GM19240 (cell line): ENCODE results near the gene IPO8.
"Not testable (repeated sequence)": the region's sequence is repeated elsewhere in the genome, so short reads cannot be mapped to it uniquely, and the experiment has no call there.

Source experiments
- DNase-seq: peaks from one replicate; pipeline ENCODE4 v3.0.0; 2011; ENCODE audit warnings: low spot score; ENCODE audit not compliant: insufficient read length

IPO8 gene

GRCh38 chr12:30610718-30611117 lies 85.0 kb downstream of the IPO8 start:
- DNase-seq, result no peak

DNA sequence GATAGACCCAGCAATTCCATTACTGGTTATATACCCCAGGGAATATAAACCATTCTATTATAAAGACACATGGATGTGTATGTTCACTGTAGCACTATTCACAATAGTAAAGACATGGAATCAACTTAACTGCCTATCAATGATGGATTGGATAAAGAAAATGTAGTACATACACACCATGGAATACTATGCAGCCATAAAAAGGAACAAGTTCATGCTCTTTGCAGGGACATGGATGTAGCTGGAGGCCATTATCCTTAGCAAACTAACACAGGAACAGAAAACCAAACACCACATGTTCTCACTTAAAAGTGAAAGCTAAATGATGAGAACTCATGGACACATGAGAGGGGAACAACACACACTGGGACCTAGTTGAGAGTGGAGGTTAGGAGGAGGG lies 85.8 kb downstream of the IPO8 start:
- not testable (repeated sequence) for DNase-seq

GRCh38 chr12:30604302-30604701 lies 91.4 kb downstream of the IPO8 start:
- DNase-seq, result not testable (repeated sequence)

GRCh38 chr12:30603129-30603528 lies 92.5 kb downstream of the IPO8 start:
- DNase-seq, result no peak

- DNase-seq, result no peak
Observed at GRCh38 chr12:30602678-30603077, 93.0 kb downstream of the IPO8 start.

DNA sequence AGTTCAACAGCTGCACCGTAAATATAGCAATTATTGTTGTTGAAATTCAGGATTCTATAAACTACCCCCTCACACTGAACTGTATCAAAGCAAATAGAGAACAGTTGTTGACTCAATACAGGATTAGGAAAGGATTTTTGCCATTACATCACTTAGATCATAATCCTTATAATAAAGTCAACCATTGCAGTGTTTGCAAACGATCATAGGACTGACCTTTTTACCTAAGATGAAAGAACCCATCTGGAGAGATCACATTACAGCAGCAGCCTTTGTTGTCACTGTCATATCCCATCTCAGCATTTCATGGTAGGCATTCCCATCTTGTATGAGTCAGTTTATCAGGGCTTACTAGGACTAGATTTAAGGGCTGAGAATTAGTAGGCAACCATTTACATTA lies 96.1 kb downstream of the IPO8 start:
- no peak for DNase-seq

DNA sequence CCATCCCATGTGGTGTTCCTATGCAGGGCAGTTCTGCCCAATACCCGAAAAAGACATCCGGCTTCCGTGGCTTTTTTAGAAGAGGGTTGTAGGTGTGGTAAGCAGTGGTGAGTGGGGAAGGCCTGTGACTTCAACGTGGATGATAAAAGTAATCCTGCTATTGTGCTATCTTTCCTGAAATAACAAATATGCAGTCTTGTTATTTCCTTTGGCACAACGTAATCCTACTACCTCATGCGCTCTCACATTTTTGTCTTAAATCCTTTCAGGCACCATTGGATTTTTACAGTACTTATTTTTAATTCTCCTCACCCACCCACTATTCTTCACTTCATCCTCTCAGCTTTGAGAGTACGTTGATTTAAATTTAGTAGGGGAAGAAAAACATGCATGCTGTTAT lies 96.8 kb downstream of the IPO8 start:
- DNase-seq, result no peak

GRCh38 chr12:30595742-30596141 lies 99.9 kb downstream of the IPO8 start:
- DNase-seq, result no peak

GRCh38 chr12:30594509-30594908 lies 101.2 kb downstream of the IPO8 start:
- DNase-seq, result no peak

- not testable (repeated sequence) for DNase-seq
Observed at GRCh38 chr12:30588572-30588971, 107.1 kb downstream of the IPO8 start.

DNA sequence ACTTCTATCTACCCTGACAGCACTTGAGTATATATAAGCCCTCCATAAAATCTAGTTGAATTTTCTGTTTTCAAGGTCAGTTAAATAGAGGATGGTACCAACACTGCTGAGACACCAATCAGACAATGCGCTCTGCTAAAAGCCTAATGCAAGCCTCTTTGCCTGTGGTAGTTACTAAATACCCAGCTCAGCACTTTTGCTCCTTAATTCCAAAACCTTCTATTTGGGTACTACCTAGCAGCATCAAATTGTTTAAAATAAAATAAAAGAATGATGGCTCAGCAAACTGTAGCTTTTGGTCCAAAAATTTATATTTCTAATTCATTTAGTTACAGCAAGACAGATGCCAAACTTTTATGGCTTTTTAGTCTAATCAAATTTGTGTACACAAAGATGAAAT lies 107.9 kb downstream of the IPO8 start:
- no peak for DNase-seq

GRCh38 chr12:30585877-30586276 lies 109.8 kb downstream of the IPO8 start:
- no peak for DNase-seq

DNA sequence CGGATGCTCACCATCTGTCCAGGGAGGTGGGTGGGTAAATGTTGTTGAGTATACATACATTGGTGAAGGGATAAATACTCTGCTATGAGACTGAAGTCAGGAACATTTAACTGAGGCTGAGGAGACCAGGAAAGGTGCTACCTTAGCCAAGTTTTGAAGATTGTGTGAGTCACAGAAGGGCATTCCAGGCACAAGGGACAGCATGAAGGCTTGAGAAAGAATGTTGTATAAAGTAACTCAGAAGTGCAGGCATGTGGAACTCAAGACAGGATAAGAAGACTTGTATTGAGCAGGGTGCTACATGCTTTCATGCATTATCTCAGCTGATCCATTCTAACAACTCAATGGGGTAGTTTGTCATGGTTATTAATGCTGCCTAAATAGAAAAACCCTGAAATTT lies 112.7 kb downstream of the IPO8 start:
- DNase-seq, result no peak

- DNase-seq, result no peak
Observed at GRCh38 chr12:30580344-30580743, 115.3 kb downstream of the IPO8 start.
